ENCODE measurements around the gene LINC01488.

LINC01488 gene

DNA sequence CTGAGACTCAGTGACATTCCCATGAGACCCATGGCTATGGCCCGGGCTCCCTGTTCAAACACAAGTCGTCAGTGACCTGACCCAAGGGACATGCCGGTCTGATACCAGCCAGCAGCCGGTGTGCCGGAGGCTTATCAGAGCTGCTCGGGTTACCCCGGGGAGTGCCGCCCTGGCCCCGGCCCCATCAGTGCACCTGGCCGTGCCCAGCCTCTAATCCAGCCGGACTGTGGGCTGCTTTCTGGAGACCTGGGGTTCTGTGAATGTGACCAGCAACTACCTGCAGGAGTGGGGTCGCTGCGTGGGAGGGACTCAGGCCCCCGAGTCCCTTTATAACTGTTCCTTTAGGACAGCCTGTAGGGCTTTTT lies 52.7 kb downstream of the LINC01488 start:
- DNase-seq = no peak

DNA sequence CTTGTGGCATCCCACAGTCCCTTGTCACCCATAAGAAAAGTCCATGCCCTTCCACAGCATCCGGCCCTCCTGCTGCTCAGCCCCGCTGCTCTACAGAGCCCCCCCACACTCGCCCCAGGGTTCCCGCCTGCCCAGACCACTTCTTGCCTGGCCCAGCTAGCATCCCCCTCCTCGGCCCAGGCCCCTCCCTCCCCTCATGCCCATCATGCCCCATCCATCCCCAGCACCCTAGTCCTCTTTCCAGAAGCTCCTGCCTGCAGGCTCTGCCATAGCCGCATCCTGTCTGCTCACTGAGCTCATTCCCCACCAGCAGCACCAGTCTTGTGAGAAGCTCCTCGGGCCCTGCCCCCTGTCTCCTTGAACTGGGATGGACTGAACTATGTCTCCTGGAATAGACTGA lies 54.4 kb downstream of the LINC01488 start:
- DNase-seq = no peak

DNA sequence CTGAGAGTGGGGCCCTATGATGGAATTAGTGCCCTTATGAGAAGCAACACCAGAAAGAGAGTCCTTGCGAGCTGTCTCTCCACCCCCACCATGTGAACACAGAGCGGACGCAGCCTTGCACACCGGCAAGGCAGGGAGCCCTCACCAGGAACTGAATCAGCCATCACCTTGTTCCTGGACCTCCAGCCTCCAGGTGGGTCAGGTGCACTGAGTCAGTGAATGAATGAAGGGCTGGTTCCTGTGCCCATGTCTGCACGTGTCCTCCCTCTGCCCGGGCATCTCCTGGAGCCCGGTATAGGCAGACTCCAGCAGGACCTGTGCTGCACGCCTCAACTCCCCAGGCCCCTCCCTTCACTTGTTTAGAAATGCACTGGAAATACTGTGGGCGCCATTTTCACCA lies 54.9 kb downstream of the LINC01488 start:
- DNase-seq = no peak

DNA sequence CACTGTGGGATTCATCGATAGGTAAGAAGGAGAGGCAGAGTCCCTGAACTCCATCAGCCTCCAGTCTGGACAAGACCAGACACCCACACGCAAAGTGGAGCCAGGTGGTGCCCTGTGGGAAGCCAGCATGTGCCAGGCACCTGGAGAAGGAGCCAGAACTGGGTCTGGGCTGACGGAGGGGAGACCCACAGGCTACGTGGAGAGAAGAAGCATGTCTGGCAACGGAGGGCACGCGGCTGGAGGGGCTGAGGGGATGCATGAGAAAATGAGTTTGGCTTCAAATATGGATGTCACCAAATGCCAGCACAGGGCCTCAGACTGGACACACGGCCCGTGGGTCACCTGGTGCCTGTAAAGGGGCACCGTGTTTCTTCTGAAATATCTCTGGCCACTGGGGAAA lies 55.7 kb downstream of the LINC01488 start:
- no peak for DNase-seq

DNA sequence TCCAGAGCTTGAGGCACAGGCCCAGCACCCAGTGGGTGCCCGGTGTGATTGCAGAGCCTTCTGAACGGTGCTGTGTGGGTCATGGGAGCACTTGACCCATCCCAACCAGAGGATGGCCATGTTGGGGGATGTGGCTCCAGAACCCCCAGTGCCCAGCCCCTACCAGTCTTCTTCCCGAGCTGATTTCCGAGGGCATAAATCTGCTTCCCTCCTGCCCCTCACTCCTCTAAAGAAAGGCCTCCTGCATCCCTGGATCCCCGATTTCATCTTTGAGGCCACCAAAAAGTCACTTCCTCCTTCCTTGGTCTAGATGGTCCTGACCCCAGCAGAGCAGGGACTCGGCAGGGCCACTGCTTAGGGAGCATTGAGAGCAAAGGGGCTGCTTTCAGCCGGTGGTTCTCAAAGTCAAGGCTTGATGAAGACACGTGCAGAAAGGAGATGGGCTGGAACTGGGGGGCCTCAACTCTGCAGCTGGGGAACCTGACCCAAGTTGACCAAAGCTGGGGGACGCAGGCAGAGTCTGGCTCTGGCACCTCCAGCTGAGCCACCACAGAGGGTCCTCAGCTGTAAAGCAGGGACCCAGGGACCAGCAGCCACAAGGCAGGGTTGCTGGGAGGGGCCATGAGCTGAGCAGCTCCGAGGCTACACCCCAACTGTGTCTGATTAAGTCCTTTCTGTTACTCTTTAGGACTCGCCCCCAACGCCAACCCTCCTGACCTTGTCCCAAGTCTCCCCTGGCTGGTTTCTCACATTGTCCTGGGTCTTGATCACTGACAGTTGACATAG lies 56.6 kb downstream of the LINC01488 start:
- no peak for DNase-seq

DNA sequence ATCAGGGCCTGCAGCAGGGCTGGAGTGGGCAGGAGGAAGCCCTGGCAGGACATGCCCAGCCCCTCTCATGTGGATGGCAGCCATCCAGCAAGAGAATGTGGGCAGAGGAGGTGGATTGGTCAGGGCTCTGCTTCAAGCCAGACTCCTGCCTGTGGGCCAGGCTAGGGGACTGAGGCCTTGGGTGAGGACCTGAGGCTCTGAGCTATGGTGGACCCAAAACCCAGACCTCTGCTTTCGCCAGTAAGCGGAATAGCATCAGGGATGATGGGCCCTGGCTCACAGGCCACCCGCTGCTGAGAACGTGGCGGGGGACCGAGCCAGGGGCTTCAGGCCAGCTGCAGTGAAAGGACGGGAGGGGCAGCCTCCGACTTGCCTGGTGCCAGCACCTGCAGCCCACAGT lies 57.4 kb downstream of the LINC01488 start:
- DNase-seq = no peak

DNA sequence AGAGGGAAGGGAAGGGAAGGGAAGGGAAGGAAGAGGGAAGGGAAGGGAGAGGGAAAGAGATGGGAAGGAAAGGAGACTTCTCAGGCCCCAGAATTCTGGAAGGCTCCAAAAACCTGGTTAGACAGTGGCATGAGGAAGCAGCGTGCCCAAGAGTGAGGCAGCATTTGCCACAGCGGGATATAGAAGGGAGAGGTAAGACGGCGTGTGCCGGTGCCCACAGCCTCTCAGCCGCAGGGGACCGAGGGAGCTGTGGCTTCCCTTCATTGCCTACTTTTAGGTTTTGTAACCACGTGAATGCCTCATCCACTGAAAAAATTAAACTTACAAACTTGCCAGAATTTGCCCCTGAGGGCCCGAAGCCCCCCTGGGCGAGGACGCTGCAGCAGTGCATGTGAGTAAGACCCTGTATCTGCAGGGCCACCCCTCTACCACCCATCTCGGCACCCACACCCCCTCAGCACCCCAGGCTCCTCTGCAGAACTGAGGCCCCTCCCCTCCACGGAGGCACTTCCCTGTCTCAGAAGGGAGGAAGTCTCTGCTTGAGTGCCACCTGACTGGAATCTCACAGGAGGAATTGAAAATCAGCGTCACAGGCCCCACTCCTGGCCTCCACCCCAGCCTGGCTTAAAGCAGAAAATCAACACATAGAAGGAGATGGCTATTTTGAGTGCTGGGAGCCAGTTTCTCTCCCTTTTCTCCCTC lies 58.1 kb downstream of the LINC01488 start:
- DNase-seq = no peak

DNA sequence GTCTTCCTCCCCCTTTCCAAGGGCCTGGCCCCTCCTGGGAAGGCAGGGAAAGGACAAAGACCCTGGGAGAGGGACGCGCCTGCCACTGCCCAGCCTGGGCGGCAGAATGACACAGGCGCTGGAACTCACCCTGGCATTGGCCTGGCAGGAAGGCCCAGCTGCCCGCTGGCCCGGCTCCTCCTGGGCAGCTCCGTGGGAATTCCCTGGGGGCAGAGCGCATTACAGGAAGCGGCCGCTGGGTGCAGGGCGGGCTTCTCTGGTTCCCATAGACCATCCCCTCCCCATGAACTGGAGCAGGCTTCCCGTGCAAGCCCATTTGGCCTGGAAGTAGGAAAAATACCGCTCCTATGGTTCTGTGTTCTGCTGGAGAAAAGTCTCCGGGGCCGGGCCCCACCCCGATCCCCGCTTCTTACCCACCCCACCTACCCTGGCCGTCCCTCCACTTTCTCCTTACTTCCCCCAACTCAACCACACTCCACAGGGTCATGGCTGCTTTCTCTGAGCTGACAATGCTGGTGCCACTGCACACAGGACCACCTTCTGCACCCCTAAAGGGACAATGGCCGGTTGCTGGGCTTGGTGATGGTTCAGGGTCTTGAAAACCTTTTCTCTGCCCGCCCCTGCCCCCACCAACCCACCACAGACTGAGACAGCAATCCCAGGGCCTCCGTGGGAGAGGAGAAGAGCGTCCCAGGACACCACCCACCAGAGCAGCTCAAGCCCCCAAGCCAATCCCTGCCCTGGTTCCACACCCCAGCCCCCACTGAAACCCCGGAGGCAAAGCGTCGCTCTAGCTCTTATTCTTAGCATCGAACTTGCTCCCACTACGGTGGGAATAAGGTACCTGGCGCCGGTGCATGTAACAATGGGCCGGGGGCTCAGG lies 58.9 kb downstream of the LINC01488 start:
- peak; percentile 13 for DNase-seq

DNA sequence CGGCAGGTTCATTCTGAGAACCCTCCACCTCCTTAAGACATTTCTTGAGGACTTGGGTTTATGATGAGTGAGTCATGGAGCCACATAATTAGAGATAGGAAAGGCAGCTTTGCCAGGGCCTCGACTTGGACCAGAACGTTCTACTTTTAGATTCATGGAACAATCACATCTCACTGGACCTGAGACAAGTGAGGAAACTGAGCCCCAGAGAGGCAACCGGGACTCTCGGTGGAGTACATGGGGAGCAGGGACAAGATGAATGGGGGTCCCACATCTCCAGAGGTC lies 59.5 kb downstream of the LINC01488 start:
- no peak for DNase-seq

DNA sequence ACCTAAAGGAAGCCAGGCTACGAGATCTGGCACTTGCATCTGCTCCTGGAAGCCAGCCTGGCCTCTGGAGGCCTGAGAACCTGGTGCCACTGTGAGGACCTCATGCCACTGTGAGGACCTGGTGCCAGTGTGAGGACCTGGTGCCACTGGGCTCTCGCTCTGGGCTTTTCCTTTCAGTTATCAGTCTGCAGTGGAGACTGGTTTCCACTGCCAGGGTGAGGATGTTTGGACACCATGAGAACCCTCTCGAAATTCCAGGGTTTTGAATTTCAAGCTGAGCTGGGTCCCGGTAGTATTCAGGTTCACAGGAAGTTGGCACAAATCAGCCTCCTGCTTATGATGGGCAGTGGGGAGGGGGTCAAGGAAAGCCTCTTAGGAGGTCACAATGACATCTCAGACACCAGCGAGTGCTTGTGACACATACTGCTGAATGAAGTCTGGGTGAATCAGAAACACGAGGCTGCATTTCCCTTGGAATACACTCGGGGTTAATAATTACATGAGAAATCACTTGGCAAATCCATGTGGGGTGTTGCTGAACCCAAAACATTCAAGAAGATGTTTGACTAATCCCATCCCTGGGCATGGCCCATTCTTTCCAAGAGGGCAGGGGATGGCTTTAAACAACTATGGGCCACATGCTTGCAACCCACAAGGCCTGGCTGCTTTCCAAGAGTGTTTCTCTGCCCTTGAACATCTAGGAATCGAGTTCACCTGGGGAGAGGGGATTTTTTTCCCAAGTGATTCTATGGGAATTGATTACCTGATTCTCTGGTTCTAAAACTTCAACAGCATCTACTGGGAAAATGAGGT lies 60.2 kb downstream of the LINC01488 start:
- no peak for DNase-seq

DNA sequence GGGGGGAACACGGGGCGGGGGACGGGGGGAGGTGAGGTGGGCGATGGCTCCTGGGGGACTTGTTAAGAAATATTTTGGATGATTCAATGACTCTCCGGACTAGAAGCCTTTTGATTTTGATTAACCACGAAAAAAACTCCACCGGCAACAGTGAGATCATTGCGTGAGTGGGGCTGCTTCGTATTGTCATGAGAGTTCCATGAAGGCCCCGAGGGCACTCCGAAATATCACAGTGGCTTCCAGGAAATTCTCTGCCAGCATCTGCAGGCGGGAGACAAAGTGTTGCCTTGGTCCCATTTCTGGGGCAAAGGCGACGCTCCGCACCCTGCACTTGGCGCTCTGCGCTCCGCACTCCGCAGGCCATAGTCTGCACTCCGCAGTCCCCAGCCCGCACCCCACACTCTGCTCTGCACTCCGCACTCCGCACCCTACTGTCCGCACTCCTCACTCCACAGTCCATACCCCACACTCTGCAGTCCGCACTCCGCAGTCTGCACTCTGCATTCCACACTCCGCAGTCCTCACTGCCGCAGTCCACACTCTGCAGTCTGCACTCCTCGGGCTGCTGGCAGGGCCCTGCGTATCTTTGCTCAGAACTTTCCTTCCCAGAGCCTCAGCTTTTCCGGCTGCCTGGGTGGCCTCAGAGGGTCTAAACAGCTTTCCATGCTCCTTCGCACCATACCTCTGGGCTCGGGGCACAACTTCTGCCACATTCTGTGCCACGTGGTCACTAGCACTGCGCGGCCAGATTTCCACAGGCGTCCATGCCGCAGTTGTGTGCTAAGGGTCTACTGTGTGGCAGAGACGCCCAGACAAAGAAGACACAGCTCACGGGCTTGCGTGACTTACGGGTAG lies 61.1 kb downstream of the LINC01488 start:
- no peak for DNase-seq
